Mucosa of descending colon (tissue), 3 donors: Measurements from ENCODE around the gene VILL. TPM values are rescaled to one million over a fixed set of nuclear protein-coding genes. Genes with fewer than 3 reads are reported as not detected.

Experiments
- ATAC-seq: fragments of 200-7000 bp; cut with Tn5 transposase; one replicate; pipeline ENCODE4 v1.9.1; 2020; ENCODE audit warnings: mild to moderate bottlenecking, moderate library complexity
- DNase-seq, 3 donors: peaks; one replicate each; pipeline ENCODE4 v3.0.0-alpha.2; 2020
- H3K36me3 ChIP-seq: fragments of 200-600 bp; one replicate; pipeline ENCODE4 v1.8.0; 2021; ENCODE audit warnings: low read depth, mild to moderate bottlenecking
- H3K4me1 ChIP-seq: fragments of 200-600 bp; one replicate; pipeline ENCODE4 v1.8.0; 2021; ENCODE audit warnings: low read depth, mild to moderate bottlenecking
- H3K4me3 ChIP-seq: fragments of 200-600 bp; one replicate; pipeline ENCODE4 v1.8.0; 2021; ENCODE audit warnings: mild to moderate bottlenecking
- H3K9me3 ChIP-seq: fragments of 200-600 bp; one replicate; pipeline ENCODE4 v1.8.0; 2021; ENCODE audit warnings: mild to moderate bottlenecking
- CTCF ChIP-seq: fragments of 200-600 bp; IDR thresholded peaks from one replicate; pipeline ENCODE4 v1.8.0; 2022; ENCODE audit warnings: antibody characterized with exemption, mild to moderate bottlenecking
- intact Hi-C, 2 donors: fragments of 100-400 bp; cut with DNase I in 1 of 2; cut with micrococcal nuclease in 1 of 2; formaldehyde crosslinking; loops; one replicate each; pipeline versions ENCODE4 v1.11.0 to v1.11.1; 2022; cut with DNase I, micrococcal nuclease
- total RNA-seq, 3 donors: library from RNA; stranded (reverse); fragmentation: NEBNext Ultra II Directional in 2 of 3; extraction: Animal tissue kit (Norgen Biotek cat#: 25700) in 2 of 3; gene quantifications; one replicate each; pipeline versions ENCODE4 v1.2.1 to v1.2.4, GENCODE V29; 2021 to 2023
- donor health status: DM: no; HTN: no; CAD: no; lungs with moderate emphysema.
- donor health status: DM: no; HTN: no; CAD: no.
- donor health status: DM: no; HTN: yes; CAD: no.

The VILL gene
- total RNA-seq, 3 donors from 2014 or later = 69.7 to 197 (median 150) TPM

- ATAC-seq (no peak), DNase-seq (peak in 1 of 3 donors; percentile 55)
- peaks cover 32% of the 10 kb centered on the region for H3K4me1 ChIP-seq
- H3K4me3 ChIP-seq = no peak overlapping the region
- no peak for TF ChIP-seq CTCF
- H3K9me3 ChIP-seq = no peaks in the 10 kb centered on the region
- H3K36me3 ChIP-seq = no peaks in the 10 kb centered on the region
- intact Hi-C loops = no loop called here
Observed at GRCh38 chr3:37995652-37996641, 5.4 kb downstream of the VILL start.

DNA sequence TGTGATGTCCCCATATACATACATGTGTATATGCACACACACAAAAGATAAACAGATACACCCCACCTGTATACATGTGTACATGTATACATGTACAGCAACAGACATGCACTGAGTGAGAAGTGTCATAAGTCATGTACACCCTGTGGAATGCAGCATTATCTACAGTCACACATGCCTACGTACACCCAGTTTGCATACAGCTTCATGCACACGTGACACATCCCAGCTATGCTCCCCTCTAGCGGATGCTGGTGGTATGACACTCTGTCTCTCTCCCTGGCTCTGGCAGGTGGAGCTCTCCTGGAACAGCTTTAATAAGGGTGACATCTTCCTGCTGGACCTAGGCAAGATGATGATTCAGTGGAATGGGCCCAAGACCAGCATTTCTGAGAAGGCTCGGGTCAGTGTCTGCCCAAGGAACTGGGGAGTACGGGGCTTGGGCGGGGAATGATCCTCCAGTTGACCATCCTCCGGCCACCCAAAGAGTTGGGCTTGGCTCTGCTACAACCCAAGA, 6.3 kb downstream of the VILL start:
- DNase-seq (peak; percentile 74 to 92 (median 84)), ATAC-seq (peak; percentile 63)
- Histone ChIP-seq H3K4me1 (peaks cover 32% of the 10 kb centered on the region), H3K9me3 (no peaks in the 10 kb centered on the region), H3K36me3 (no peaks in the 10 kb centered on the region), H3K4me3 (no peak overlapping the region)
- peak; percentile 89 for TF ChIP-seq CTCF
- intact Hi-C loops = no loop called here

DNA sequence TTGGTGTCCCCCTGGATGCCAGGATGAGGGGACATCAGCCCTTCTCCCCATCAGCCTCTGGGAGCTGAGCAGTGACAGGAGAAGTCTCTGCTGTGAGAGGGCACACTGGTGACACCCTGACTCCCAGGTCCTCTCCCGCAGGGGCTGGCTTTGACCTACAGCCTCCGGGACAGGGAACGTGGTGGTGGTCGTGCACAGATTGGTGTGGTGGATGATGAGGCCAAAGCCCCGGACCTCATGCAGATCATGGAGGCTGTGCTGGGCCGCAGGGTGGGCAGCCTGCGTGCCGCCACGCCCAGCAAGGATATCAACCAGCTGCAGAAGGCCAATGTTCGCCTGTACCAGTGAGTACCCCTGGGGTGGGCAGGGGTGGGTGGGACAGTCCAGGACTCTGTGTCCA, 6.8 kb downstream of the VILL start:
- DNase-seq (peak in 2 of 3 donors; percentile 51 to 69), ATAC-seq (no peak)
- Histone ChIP-seq H3K4me3 (no peak overlapping the region), H3K36me3 (no peaks in the 10 kb centered on the region), H3K9me3 (no peaks in the 10 kb centered on the region), H3K4me1 (peaks cover 32% of the 10 kb centered on the region)
- intact Hi-C loops = no loop called here
- no peak for TF ChIP-seq CTCF

- H3K36me3 ChIP-seq = no peaks in the 10 kb centered on the region
- TF ChIP-seq CTCF = no peak
- intact Hi-C loops = no loop called here
- no peak overlapping the region for H3K4me3 ChIP-seq
- peaks cover 37% of the 10 kb centered on the region for H3K4me1 ChIP-seq
- peak in 2 of 3 donors; percentile 58 to 67 for DNase-seq
- no peak for ATAC-seq
- no peaks in the 10 kb centered on the region for H3K9me3 ChIP-seq
Observed at GRCh38 chr3:37997791-37998370, 7.3 kb downstream of the VILL start.

DNA sequence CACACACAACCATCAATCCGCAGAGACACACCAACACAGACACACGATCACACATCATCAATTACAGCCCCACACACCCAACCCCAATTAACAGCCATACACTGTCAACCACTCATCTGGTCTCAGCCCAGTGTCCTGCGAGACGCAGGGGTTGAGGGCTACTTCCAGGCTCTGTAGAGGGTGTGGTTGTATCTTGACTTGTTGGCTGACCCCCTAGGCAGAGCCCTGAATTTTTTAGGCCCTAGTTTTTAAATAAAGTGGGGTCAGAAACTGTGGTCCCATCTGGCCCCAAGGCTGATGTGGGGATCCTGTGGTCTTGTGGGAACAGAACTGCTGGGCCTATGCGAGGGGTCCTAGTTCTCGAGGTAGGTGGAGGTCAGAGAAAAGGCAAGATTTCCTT, 9.2 kb downstream of the VILL start:
- TF ChIP-seq CTCF = no peak
- intact Hi-C loops = no loop called here
- no peaks in the 10 kb centered on the region for H3K36me3 ChIP-seq
- H3K9me3 ChIP-seq = no peaks in the 10 kb centered on the region
- H3K4me1 ChIP-seq = peaks cover 40% of the 10 kb centered on the region
- no peak overlapping the region for H3K4me3 ChIP-seq
- DNase-seq (peak; percentile 17 to 26 (median 24)), ATAC-seq (no peak)
